ENCODE data around the gene NPTXR. TPM values are rescaled to one million over a fixed set of nuclear protein-coding genes. Genes with fewer than 3 reads are reported as not detected.

NPTXR gene
- total and polyA plus RNA-seq, 2 of the 4 experiments (the other 2 are of a cell fraction) = 0.36 to 2.2 TPM

- Histone ChIP-seq H3K36me3 (ENCODE audit: control insufficient read depth, insufficient read depth, low read length) (no peaks in the 10 kb centered on the region), H3K9ac (ENCODE audit: low read depth, low read length) (no peak overlapping the region), H4K91ac (ENCODE audit: insufficient read depth, low read depth, low read length) (no peak overlapping the region), H3K27ac (ENCODE audit: insufficient read depth, low read length) (no peak overlapping the region), H2AFZ (replicated peaks; ENCODE audit: low read length, poor library complexity) (no peak overlapping the region), H3K79me1 (ENCODE audit: low read depth in 1 of 2, low read length in 2 of 2) (no peaks in the 10 kb centered on the region), H3K14ac (replicated peaks; ENCODE audit: low read depth, low read length) (no peak overlapping the region), H4K5ac (ENCODE audit: low read depth, low read length) (no peak overlapping the region), H3K4me1 (ENCODE audit: control insufficient read depth, insufficient read depth, low read length) (no peaks in the 10 kb centered on the region), H3K18ac (ENCODE audit: low read depth, low read length) (no peak overlapping the region), H2BK5ac (ENCODE audit: low read depth, low read length, poor library complexity, severe bottlenecking) (no peak overlapping the region), H3K4me2 (ENCODE audit: low read depth, low read length) (no peak overlapping the region), H2BK120ac (ENCODE audit: low read depth, low read length) (no peak overlapping the region), H4K8ac (ENCODE audit: low read depth in 2 of 2, low read length in 2 of 2) (no peak overlapping the region), H2AK9ac (replicated peaks; ENCODE audit: low read depth, low read length, poor library complexity) (no peak overlapping the region), H3K9me3 (ENCODE audit: control insufficient read depth, insufficient read depth, low read length) (no peaks in the 10 kb centered on the region), H3K56ac (ENCODE audit: extremely low read depth, insufficient read depth, low read length) (no peak overlapping the region), H3K27me3 (ENCODE audit: control insufficient read depth, insufficient read depth, low read length) (no peaks in the 10 kb centered on the region), H3K4ac (ENCODE audit: low read depth, low read length) (no peak overlapping the region), H4K20me1 (ENCODE audit: insufficient read depth, low read length) (no peaks in the 10 kb centered on the region; the same call in 1 of the 2 replicates), H2BK20ac (ENCODE audit: low read depth, low read length) (no peak overlapping the region), H2BK15ac (ENCODE audit: low read depth, low read length) (no peak overlapping the region), H3K4me3 (ENCODE audit: insufficient read depth, low read depth, low read length) (no peak overlapping the region), H3K9me1 (ENCODE audit: insufficient read depth, low read length) (no peaks in the 10 kb centered on the region), H3K23ac (ENCODE audit: low read depth, low read length) (no peak overlapping the region), H2AK5ac (ENCODE audit: low read depth, low read length) (no peak overlapping the region)
- no TSS peak for BruUV-seq (replicated peaks)
- no peak for TF ChIP-seq CHD1 (IDR thresholded peaks at IDR 0.05; ENCODE audit: low read depth, low read length)
- TF ChIP-seq FOS (IDR thresholded peaks at IDR 0.05; ENCODE audit: low read depth, low read length) = no peak
- TF ChIP-seq RCOR1 (IDR thresholded peaks at IDR 0.05; ENCODE audit: insufficient replicate concordance, low read length) = no peak
- no peak for TF ChIP-seq MXI1 (IDR thresholded peaks at IDR 0.05; ENCODE audit: borderline replicate concordance, low read depth, low read length)
- TF ChIP-seq SMC3 (IDR thresholded peaks at IDR 0.05; ENCODE audit: low read depth, low read length) = no peak
- TF ChIP-seq RFX5 (IDR thresholded peaks at IDR 0.05; ENCODE audit: low read depth, low read length) = no peak
- TF ChIP-seq USF2 (IDR thresholded peaks at IDR 0.05; ENCODE audit: low read depth, low read length) = no peak
- TF ChIP-seq POLR2A (IDR thresholded peaks at IDR 0.05; ENCODE audit: low read depth, low read length) = no peak
- TF ChIP-seq CEBPB (IDR thresholded peaks at IDR 0.05; ENCODE audit: low read depth, low read length) = no peak
- TF ChIP-seq CTCF (conservative IDR thresholded peaks at IDR 0.05; ENCODE audit: low read depth, low read length) = no peak
- no peak for TF ChIP-seq BHLHE40 (IDR thresholded peaks at IDR 0.05; ENCODE audit: low read depth, low read length)
- TF ChIP-seq ELK1 (IDR thresholded peaks at IDR 0.05; ENCODE audit: borderline replicate concordance, low read depth, low read length) = no peak
- no peak for TF ChIP-seq RAD21 (IDR thresholded peaks at IDR 0.05; ENCODE audit: low read length)
- TF ChIP-seq MAFK (IDR thresholded peaks at IDR 0.05; ENCODE audit: low read depth, low read length) = no peak
- TF ChIP-seq NFE2L2 (IDR thresholded peaks at IDR 0.05; ENCODE audit: low read depth, low read length) = no peak
- DNase-seq (no peak), ATAC-seq (ENCODE audit: low read depth) (no peak)
- dilution Hi-C loops (cut with HindIII; ENCODE audit: low sequenced_read_pairs, unreplicated experiment) = no loop called here
- ChIA-PET POLR2A (ENCODE audit: unreplicated experiment) (interaction anchor here (0.7 kb wide), 1 partner anchor 35 kb away, joined by 15 read pairs; no protein-coding TSS in a partner anchor), CTCF (no interaction called here)
- intact Hi-C loops (cut with micrococcal nuclease) = no loop called here
- 77% methylated on average over 14 of the region's 16 CpGs; no CpG with 5 or more reads in 1 of the 2 experiments for WGBS, 2 experiments (ENCODE audit: extremely low coverage in 2 of 2, insufficient read length in 1 of 2)
- in situ Hi-C loops (cut with MboI; ENCODE audit: low sequenced_read_pairs) = no loop called here
Measured at GRCh38 chr22:38826386-38826785, 17.4 kb downstream of the NPTXR start.

Data from IMR-90 (cell line).